Activated CD8-positive, alpha-beta memory T cell treated with anti-CD3 and anti-CD28 coated beads for 36 hours (primary cell): ENCODE measurements around the gene LAMB2. TPM values are rescaled to one million over a fixed set of nuclear protein-coding genes. Genes with fewer than 3 reads are reported as not detected.

Source experiments
- CTCF ChIA-PET: fragments of 350-600 bp; sonication (Branson Sonifier 250); formaldehyde crosslinking; loops from one replicate; lab custom pipeline; 2021; ENCODE audit warnings: antibody characterized with exemption; lab: Charles Lee
- POLR2A ChIA-PET: fragments of 350-600 bp; sonication (Branson Sonifier 250); formaldehyde crosslinking; loops from one replicate; lab custom pipeline; 2021; ENCODE audit warnings: antibody characterized with exemption; lab: Charles Lee
- total RNA-seq, 2 experiments: library from RNA; stranded (reverse); gene quantifications; one replicate each; pipeline ENCODE4 v1.2.3, GENCODE V29; 2021

Gene LAMB2
- not detected for total RNA-seq

DNA sequence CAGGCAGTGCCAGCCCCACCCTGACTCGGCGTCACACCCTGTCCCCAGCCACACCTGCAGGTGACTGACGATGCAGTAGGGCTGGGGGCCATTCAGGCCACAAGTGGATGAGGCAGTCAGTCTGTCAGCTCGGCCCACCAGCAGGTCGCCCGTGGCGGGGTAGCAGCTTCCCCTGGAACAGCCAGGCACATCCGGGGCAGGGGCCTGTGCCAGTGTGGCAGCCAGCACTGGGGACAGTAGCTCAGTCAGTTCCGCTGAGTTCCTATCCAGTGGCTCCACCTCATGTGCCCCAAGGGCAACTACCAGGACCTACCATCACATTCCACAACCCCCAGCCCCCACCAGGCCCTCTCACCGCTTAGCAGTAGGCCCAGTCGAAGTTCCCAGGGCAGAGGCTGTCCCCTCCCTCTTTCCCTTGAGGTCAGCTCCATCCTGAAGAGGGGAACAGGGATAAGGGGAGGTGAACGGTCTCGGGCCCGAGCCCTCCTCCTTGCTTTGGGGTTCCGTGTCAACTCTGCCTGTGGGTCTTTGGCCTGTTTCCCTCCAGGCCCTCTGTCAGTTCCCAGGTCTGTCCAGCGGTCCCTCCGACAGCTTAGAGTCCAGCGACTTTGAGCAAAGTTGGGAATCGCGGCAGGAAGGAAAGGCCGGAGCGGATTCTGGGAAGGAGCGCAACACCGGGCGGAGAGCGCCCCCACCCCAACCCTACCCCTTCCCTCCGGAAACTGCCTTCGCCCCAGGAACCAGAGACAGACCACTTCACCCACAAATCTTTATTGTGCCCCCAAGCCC is at the start of gene LAMB2:
Gene LAMB2 (minus strand): TSS at position 614 of the 789 bp plus-strand sequence. CDS start 183 bp downstream, at position 431.
- ChIA-PET CTCF (interaction anchor here (0.6 kb wide), 2 partner anchors 36 to 707 kb away, joined by 3 read pairs; no protein-coding TSS in a partner anchor), POLR2A (no interaction called here)

DNA sequence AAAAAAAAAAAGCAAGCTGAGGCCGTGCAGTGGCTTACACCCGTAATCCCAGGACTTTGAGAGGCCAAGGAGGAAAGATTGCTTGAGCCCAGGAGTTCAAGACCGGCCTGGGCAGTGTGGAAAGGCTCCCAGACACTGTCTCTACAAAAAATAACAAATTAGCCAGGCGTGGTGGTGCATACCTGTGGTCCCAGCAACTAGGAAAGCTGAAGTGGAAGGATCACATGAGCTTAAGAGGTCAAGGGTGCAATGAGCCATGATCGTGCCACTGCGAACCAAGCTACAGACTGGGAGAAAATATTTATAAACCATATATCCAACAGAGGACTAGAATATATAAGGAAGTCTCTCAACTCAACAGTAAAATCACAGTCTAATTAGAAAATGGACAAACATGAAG is 48.5 kb upstream of the LAMB2 start:
- ChIA-PET CTCF (interaction anchor here (0.6 to 1.6 kb wide), 2 partner anchors 11 to 85 kb away, joined by 3 to 4 read pairs; partner anchors contain the start of gene KLHDC8B), POLR2A (interaction anchor here (0.6 kb wide), 1 partner anchor 97 kb away, joined by 3 read pairs; no protein-coding TSS in a partner anchor)

DNA sequence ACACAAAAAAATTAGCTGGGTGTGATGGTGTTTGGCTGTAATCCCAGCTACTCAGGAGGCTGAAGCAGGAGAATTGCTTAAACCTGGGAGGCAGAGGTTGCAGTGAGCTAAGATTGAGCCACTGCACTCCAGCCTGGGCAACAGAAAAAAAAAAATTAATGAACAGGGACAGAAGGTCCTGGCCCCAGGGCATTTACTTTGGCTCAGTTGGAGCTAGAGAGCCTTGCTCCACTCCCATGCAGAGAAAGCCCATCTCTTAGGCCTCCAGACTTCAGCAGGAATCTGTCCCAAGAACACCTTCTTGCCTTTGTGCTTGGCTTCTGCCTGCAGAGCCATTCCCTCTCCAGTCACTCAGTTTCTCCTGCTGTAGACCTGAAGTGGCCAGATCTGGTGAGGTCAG is 47.3 kb upstream of the LAMB2 start:
- ChIA-PET POLR2A (no interaction called here), CTCF (no interaction called here)

DNA sequence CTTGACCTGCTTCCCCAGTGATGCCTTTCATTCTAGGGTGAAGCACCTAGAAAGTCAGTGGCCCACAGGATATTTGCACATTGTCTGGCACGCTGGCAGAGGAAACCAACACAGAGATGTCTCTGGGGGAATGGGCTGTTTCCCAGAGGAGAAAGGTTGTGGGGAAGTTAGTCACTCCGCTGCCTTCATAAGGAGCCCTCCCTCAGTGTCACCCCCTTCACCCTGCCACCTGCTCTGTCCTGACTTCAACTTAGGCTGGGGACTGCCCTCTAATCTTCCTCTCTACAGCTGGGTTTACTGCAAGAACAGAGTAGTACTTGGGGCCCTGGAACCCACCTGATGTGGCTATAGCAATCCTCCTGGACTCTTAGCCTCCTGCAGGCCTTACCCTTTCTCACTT is 44.2 kb upstream of the LAMB2 start:
- ChIA-PET CTCF (no interaction called here), POLR2A (no interaction called here)

DNA sequence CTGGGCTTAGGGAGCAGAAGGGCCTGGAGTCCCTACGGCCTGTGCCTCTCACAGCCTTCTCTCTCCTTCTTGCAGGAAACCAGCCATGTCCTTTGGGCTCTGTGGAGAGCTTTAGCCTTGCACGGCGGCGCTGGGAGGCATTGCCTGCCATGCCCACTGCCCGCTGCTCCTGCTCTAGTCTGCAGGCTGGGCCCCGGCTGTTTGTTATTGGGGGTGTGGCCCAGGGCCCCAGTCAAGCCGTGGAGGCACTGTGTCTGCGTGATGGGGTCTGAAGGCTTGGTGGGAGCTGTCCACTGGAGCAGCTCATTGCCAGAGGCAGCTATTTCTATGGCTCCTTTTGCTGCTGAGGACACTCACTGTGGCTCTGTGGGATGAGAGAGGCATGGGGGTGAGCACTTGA is 42.7 kb upstream of the LAMB2 start:
- POLR2A ChIA-PET, result no interaction called here
- CTCF ChIA-PET, result interaction anchor here (1.5 kb wide), 1 partner anchor 17 kb away, joined by 3 read pairs; no protein-coding TSS in a partner anchor

DNA sequence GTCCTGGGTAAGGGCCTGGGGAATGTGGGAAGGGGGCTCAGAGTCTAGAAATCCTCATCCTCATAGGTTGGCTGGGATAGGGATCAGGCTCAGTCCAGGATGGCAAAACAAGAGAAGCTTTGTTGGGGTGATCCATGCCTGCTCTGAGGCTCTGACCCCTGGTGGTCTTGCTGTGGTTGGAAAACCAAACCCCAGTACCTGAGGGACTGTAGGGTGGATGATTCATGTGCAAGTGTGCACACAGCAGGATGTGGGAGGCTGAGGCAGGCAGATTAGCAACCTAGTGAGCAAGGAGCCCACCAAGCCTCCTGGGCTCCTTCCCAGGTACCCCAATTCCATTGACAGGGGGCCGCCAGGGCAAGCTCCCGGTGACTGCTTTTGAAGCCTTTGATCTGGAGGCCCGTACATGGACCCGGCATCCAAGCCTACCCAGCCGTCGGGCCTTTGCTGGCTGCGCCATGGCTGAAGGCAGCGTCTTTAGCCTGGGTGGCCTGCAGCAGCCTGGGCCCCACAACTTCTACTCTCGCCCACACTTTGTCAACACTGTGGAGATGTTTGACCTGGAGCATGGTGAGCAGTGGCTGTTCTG is 41.6 kb upstream of the LAMB2 start:
- POLR2A ChIA-PET, result no interaction called here
- CTCF ChIA-PET, result no interaction called here

DNA sequence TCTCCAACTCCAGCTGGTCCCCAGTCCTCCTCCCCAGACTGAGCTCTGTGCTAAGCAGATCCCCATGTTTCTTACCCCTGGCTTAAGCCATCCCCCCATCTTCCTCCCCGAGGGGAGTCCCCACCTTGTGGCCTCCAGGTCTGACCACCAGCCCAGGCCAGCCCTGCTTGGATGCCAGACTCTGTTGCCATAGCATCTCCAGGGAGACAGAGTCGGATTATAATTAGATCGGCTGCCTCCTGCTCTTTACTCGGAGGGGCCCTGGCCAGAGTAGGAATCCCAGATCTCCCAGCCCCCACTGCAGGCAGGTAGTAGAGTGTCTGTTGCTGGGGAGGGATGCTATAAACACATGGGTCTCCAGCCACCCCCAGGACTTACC is 40.9 kb upstream of the LAMB2 start:
- CTCF ChIA-PET, result interaction anchor here (0.6 kb wide), 1 partner anchor 245 kb away, joined by 4 read pairs; no protein-coding TSS in a partner anchor

DNA sequence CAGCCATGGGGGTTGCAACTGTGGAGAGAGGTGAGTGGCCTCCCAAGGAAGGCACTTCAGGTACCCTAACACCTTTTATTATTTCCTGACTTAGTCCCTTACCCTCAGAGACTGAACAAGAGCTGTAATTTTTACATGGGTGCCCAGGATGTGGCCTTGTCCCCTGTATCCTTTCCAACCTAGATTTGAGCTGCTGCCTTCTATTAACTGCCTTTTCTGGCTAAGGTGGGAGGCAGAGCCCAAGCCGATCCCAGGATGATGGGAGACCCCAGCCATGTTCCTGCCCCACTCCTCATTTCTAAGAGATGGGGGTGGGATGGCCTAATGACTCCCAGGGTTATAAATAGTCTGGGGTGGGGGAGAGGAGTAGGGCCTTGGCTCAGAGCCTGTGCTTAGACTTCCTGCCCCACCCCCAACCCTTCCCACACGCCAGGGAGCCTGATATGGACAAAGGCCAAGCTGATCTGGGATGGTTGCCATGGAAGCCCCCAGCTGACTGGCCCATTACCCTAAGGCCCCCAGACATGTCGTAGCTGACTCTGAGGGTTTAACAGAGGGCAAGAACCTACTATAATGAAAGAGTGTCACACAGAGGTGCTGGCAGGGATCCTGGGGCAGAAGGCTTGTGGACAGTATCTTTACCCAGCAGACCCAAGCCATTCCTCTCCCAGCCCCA is 40.4 kb upstream of the LAMB2 start:
- CTCF ChIA-PET, result interaction anchor here (0.6 kb wide), 1 partner anchor 245 kb away, joined by 4 read pairs; no protein-coding TSS in a partner anchor
- POLR2A ChIA-PET, result no interaction called here

More for the DNA sequence above, 40.9 kb upstream of the LAMB2 start:
- POLR2A ChIA-PET, result no interaction called here

DNA sequence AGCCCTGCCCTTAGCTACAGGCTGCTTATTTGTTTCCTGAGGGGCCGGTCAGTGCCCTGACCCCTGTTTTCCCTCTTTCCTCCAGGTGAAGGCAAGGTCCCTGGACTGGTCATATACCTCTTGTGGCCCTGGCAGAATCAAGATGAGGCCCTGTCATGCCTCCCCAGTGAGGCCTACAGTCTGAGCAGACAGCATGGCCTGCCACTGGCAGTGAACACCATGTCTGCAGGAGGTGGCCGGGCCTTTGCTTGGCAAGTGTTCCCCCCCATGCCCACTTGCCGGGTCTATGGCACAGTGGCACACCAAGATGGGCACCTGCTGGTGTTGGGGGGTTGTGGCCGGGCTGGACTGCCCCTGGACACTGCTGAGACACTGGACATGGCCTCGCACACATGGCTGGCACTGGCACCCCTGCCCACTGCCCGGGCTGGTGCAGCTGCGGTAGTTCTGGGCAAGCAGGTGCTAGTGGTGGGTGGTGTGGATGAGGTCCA is 39.7 kb upstream of the LAMB2 start:
- ChIA-PET POLR2A (no interaction called here), CTCF (no interaction called here)

DNA sequence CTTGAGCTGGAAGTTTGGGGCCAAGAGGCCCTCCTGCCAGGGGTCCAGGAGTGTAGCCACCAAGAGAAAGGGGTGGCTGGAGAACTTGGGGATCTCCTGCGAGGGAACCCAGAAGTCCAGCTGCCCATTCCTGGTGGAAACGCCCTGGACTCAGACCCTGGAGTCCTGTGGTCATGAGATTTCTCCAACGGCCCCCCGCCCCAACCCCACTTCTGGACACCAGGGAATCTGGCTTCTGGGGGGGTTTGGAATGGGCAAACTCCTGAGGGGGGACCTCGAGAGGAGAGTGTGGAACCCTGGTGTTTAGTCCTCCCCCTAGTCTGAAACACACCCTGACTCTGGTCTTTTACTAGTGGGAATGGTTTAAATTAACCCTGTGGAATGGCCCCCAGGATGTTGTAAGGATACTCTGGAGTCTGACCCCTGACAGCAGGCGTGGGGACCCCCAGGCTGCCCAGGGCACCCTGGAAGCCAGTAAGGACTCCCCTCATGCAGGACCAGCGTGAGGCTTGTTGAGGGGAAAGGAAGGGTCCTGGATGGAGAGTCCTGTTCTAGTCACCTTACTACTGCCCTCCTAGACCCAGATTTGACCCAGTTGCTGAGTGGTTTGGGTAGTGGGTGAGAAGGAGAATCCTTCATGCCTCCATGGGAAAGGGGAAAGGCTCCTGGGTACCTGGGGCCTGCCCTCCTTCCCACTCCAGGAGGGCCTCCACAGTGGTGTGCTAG is 39.1 kb upstream of the LAMB2 start:
- ChIA-PET POLR2A (no interaction called here), CTCF (interaction anchor here (1.0 to 2.4 kb wide), 7 partner anchors 10 to 277 kb away, joined by 3 to 8 read pairs (median 5); no protein-coding TSS in a partner anchor)

DNA sequence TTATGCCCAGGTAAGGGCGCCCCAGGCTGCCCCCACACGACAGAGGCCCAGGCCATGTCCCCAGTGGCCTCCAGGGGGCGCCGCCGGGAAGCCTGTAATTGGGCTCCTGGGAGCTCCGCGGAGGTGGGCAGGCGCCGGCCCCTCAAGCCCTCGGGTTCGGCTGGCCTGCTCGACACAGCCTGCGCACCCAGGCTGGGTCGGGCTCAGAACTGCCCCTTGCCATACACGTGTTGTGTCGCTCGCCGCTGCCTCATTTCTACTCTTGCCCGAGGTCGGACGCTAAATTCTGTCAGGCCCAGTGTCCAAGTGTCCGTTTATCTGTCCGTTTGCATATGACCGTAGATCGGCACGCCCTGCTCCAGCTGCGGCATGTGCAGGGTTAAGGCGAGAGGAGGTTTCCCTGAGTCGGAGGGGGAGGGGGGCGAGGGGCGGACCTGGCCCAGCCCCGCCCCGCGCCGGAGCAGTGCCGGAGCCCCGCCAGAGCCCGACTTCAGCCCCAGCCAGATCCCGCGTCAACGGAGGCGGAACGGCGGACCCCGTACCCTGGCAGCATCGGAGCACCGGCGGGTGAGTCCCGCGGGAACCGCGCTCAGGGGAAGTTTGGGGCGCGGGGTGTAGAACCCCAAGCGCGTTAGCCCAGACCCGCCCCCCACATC is 38.4 kb upstream of the LAMB2 start, which contains the start of gene KLHDC8B:
Gene KLHDC8B (plus strand): TSS at position 480 of the 656 bp plus-strand sequence. CDS start 1,172 bp downstream, outside the sequence.
- POLR2A ChIA-PET, result interaction anchor here (0.6 to 1.3 kb wide), 3 partner anchors 169 to 1439 kb away, joined by 3 to 4 read pairs (median 4); partner anchors contain the start of gene USP4
- CTCF ChIA-PET, result interaction anchor here (0.6 to 2.4 kb wide), 19 partner anchors 9 to 665 kb away, joined by 3 to 8 read pairs (median 4); partner anchors contain the start of genes DAG1, IMPDH2 and QRICH1

DNA sequence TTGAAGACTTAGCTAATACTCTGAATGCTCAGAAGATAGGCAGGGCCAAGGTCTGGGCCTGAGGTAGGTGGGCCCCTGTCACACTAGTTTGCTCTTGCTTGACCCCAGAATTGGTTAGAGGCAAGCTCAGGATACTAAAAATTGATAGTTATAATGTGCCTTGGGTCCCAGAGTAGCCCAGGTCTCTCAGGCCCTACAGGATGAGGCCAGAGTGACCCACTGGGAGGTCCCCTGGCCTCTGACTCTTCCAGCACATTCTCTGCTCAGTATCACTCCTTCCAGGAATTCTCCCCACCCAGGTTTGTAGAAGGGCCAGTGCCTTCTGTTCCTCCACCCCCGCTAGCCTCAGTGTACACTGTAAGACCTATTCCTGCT is 37.9 kb upstream of the LAMB2 start:
- CTCF ChIA-PET, result interaction anchor here (0.7 to 2.4 kb wide), 20 partner anchors 8 to 313 kb away, joined by 3 to 8 read pairs (median 4); partner anchors contain the start of genes DAG1, IMPDH2 and QRICH1
- POLR2A ChIA-PET, result interaction anchor here (0.6 to 1.3 kb wide), 3 partner anchors 169 to 1439 kb away, joined by 3 to 4 read pairs (median 4); partner anchors contain the start of gene USP4

DNA sequence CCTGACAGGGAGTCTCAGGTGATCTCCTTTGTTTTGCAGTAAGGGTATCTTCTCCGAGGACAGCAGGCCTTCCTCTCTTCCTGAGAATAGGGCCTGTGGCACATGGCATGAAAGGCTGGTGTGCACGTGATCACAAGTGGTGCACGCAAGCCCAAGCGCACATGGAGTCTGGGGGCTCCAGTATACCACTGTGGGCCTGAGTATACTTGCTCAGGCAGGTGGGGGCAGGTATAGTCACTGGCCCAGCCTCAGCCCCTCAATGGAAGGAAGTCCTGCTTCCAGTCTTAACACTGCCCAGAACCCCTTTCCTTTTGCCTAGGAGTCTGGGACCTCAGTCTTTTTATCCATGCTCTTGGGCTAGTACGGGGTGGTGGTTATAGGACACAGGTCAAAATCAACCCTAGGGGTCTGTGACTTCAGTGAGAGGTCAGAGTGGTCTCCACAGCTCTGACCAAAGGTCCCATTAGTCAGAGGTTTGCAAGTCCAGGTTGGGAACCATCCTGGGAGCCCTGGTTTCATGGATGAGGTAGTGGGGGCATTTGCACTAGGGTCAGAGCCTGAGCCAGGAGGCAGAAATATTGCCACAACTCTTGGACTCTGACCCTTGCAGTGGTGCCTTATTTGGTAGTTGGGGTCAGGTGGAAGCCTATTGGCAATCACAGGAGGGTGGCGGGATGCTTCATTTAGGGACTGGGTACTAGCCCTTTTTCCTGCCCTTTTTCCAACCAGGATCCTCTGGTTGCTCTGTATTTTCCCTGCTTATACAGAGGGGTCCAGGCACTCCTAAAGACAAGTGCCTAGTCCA is 34.1 kb upstream of the LAMB2 start:
- POLR2A ChIA-PET, result no interaction called here
- CTCF ChIA-PET, result interaction anchor here (1.5 kb wide), 1 partner anchor 282 kb away, joined by 5 read pairs; no protein-coding TSS in a partner anchor

DNA sequence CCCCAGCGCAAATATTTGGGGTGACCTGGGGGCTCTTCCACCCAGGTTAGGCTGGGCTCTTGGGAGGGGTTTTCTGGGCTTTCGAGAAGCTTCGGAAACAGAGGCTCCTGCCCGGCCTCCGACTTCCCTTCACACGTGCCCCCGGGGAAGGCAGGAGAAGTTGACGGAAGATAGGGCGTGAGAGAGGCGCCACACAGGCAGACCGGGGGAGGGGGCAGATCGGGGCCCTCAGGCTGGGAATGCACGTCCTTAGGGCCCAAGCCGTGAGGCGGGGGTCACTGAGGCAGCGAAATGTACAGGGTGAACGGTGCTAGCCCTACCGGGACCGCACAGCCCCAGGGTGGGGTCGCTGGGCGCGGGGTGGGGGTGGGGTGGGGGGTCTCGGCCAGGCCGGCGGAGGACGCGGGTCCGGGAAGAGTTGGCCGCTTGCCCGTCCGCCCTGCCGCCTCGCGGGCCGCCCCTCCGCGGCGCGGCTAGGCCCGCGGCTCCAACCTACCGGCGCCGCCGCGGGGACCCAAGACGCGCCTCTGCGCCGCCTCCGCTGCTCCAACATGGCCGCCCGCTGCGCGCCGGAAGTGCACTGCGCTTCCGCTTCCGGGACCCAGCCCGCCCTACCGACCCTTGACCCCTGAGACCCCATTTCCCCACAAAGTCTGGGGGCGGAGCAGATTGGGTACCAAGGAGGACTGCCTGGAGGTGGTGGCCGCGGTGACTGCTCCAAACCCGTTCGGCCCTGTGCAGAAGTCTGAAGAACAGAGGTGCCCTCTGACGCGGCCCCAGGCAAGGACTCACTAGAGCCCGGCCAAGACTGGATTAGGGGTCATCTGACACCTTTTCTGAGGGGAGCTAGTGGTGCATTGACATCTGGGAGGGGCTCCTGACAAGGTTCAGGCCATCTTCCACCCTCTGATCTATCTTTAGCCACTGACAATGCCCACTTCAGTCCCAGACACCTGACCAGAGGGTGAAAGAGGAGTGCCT is 33.2 kb upstream of the LAMB2 start, which contains the start of gene CCDC71:
Gene CCDC71 (minus strand): TSS at position 561 of the 981 bp plus-strand sequence. CDS start 2,123 bp downstream, outside the sequence.
- CTCF ChIA-PET, result no interaction called here
- POLR2A ChIA-PET, result no interaction called here

DNA sequence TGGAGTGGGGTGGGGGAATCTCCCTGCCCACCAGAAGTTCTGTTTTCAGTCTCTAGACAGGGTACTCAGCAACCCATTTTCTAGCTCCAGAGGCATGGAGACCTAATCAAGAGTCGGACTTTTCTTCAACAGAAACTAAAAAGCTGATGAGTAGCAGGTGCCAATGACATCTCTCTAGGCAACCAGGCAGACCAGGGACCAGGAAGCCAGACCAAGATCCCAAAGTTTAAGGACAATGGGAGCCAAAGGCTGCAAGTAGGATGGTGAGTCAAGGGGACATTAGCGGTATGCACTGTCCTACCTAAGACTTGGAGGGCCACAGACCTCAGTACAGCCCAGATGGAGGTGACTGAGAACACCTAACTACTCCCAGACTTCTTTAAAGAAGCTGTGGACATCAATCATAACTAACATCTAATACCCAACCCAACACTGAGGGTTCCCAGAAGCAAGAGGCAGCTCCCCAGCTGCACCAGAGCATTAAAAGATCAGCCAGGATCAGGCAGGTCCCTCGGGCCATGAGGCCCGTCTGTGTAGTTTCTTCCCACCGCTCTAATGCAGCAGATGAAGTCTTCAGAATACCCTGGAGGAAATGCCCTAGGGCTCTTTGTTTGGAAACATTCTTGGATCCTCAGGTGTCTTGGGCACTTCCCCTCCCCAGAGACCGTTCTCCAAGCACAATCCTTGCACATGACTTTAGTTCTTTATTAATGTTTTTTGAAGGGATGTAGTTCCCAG is 32.3 kb upstream of the LAMB2 start:
- ChIA-PET CTCF (no interaction called here), POLR2A (no interaction called here)
